ENCODE data around the gene TRMT1.

TRMT1 gene

GRCh38 chr19:13085666-13086065 is 30.9 kb downstream of the TRMT1 start:
- DNase-seq (ENCODE audit: low spot score): no peak
- in situ Hi-C loops (cut with MboI; ENCODE audit: low sequenced_read_pairs, unreplicated experiment): no loop called here
- no peak for TF ChIP-seq CTCF (IDR thresholded peaks at IDR 0.05; ENCODE audit: borderline replicate concordance, control extremely low read depth, extremely low read depth, insufficient read depth, missing control alignments)

- no peak for TF ChIP-seq CTCF (IDR thresholded peaks at IDR 0.05; ENCODE audit: borderline replicate concordance, control extremely low read depth, extremely low read depth, insufficient read depth, missing control alignments)
- DNase-seq (ENCODE audit: low spot score): no peak
- in situ Hi-C loops (cut with MboI; ENCODE audit: low sequenced_read_pairs, unreplicated experiment): no loop called here
Observed at GRCh38 chr19:13083627-13084026, 32.9 kb downstream of the TRMT1 start.

GRCh38 chr19:13083008-13083404 is 33.5 kb downstream of the TRMT1 start:
- no peak for DNase-seq (ENCODE audit: low spot score)
- in situ Hi-C loops (cut with MboI; ENCODE audit: low sequenced_read_pairs, unreplicated experiment): no loop called here

GRCh38 chr19:13082192-13083007 is 34.1 kb downstream of the TRMT1 start:
- in situ Hi-C loops (cut with MboI; ENCODE audit: low sequenced_read_pairs, unreplicated experiment): no loop called here
- DNase-seq (ENCODE audit: low spot score): no peak
- TF ChIP-seq CTCF (IDR thresholded peaks at IDR 0.05; ENCODE audit: borderline replicate concordance, control extremely low read depth, extremely low read depth, insufficient read depth, missing control alignments): no peak

More at GRCh38 chr19:13083008-13083404, 33.5 kb downstream of the TRMT1 start:
- TF ChIP-seq CTCF (IDR thresholded peaks at IDR 0.05; ENCODE audit: borderline replicate concordance, control extremely low read depth, extremely low read depth, insufficient read depth, missing control alignments): no peak

- TF ChIP-seq CTCF (IDR thresholded peaks at IDR 0.05; ENCODE audit: borderline replicate concordance, control extremely low read depth, extremely low read depth, insufficient read depth, missing control alignments): no peak
- DNase-seq (ENCODE audit: low spot score): no peak
- in situ Hi-C loops (cut with MboI; ENCODE audit: low sequenced_read_pairs, unreplicated experiment): no loop called here
Observed at GRCh38 chr19:13079542-13079986, 37.0 kb downstream of the TRMT1 start.

GRCh38 chr19:13078897-13079541 is 37.5 kb downstream of the TRMT1 start:
- in situ Hi-C loops (cut with MboI; ENCODE audit: low sequenced_read_pairs, unreplicated experiment): no loop called here
- no peak for DNase-seq (ENCODE audit: low spot score)
- no peak for TF ChIP-seq CTCF (IDR thresholded peaks at IDR 0.05; ENCODE audit: borderline replicate concordance, control extremely low read depth, extremely low read depth, insufficient read depth, missing control alignments)
